WI38 (cell line): ENCODE measurements around the gene RAB6C.
"Not testable (repeated sequence)": the region's sequence is repeated elsewhere in the genome, so short reads cannot be mapped to it uniquely, and the experiment has no call there.

ENCODE experiments used
- H3K4me3 ChIP-seq: 2 replicates; pipeline ENCODE4 v1.5.1; 2011; ENCODE audit warnings: low read depth, mild to moderate bottlenecking, control low read depth, low read length
- TF ChIP-seq, protein P1 (sequence below): IDR thresholded peaks from 2 replicates; pipeline ENCODE4 v1.5.1; 2012; ENCODE audit warnings: low read depth, mild to moderate bottlenecking, control low read depth, low read length

RAB6C gene

DNA sequence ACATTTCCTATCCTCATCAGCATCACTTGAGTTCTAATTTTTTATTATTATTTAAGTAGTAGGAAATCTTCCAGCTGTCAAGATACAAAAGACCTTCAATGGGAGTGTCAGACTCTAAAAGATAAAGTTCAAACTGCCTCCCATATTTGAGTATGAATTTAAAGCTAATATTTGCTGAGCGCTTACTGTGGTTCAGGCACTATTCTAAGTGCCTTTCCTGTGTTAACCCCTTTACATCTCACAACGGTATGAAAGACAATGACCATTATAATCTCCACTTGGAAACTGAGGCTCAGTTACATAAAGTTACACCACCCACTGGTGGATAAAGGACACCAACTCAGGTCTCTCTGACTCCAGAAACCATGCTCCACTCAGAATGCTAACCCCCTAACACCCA is 39.9 kb downstream of the RAB6C start:
- TF ChIP-seq, protein P1, sequence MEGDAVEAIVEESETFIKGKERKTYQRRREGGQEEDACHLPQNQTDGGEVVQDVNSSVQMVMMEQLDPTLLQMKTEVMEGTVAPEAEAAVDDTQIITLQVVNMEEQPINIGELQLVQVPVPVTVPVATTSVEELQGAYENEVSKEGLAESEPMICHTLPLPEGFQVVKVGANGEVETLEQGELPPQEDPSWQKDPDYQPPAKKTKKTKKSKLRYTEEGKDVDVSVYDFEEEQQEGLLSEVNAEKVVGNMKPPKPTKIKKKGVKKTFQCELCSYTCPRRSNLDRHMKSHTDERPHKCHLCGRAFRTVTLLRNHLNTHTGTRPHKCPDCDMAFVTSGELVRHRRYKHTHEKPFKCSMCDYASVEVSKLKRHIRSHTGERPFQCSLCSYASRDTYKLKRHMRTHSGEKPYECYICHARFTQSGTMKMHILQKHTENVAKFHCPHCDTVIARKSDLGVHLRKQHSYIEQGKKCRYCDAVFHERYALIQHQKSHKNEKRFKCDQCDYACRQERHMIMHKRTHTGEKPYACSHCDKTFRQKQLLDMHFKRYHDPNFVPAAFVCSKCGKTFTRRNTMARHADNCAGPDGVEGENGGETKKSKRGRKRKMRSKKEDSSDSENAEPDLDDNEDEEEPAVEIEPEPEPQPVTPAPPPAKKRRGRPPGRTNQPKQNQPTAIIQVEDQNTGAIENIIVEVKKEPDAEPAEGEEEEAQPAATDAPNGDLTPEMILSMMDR, result no peak
- no peak overlapping the region for H3K4me3 ChIP-seq

DNA sequence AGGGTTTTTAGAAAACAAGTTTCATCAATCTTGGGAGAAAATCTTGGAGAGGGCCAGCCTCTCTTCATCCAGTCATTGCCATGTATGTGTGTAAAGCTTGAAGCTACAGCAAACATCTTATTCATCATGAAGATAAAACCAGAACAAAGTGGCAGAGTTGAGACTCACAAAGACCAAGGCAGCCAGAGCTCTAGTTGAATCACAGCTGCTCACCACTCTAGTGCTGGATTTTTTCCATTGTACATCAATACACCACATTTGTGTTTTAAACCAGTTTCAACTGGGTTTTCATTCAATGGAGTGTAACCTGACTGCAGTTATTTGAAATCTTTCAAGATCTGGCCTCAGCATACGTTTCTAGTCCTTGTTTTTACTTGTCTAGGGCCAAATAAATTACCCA is 40.6 kb downstream of the RAB6C start:
- H3K4me3 ChIP-seq, result not testable (repeated sequence)

DNA sequence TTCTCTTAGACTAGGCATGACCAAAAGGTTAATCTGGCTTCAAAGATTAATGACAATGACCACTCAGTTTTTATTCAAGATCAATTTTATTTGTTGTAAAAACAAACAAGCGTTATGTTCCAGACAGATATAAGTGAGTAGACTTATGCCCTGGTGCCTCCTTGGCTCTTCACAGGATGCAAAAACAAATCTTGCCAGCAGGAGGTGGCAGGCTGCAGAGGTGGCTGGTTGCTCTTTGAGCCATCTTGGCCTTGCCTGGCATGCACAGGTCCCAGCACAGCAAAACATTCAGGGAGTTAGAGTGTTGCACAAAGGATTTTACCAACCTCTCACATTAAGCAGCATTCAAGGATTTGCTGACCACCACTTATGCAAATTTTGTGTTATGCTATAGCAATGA is 46.5 kb downstream of the RAB6C start:
- not testable (repeated sequence) for H3K4me3 ChIP-seq
